HT1080 (cell line): ENCODE results near the gene POU3F4. TPM values are rescaled to one million over a fixed set of nuclear protein-coding genes. Genes with fewer than 3 reads are reported as not detected.

Experiments
- DNase-seq: peaks from one replicate; pipeline ENCODE4 v3.0.0-alpha.2; 2015; ENCODE audit warnings: low read depth
- polyA plus RNA-seq, 2 experiments: library from polyadenylated mRNA; depleted of rRNA; stranded (reverse); fragments of >200 nt; gene quantifications; 2 replicates each; pipeline ENCODE4 v1.2.3, GENCODE V29; 2015
- total RNA-seq: library from RNA; depleted of rRNA; stranded (reverse); fragments of >200 nt; shearing (Covaris generic); gene quantifications from 2 replicates; pipeline ENCODE4 v1.2.3, GENCODE V29; 2014; rRNA removed

The POU3F4 gene
- total RNA-seq, result not detected in 2 replicates
- not detected in 2 replicates for polyA plus RNA-seq (2015; cell fraction: cytosol; rRNA removed)
- polyA plus RNA-seq (2015; cell fraction: nucleus; rRNA removed), result not detected in 2 replicates

GRCh38 chrX:83508006-83508405 is at the start of gene POU3F4:
Gene POU3F4 (plus strand): TSS chrX:83508290. CDS start chrX:83508325, 35 bp downstream.
- DNase-seq, result no peak

GRCh38 chrX:83469551-83469950 is 38.5 kb upstream of the POU3F4 start:
- peak; percentile 1 for DNase-seq

- DNase-seq, result no peak
These were observed 12.2 kb upstream of the POU3F4 start for GRCh38 chrX:83495898-83496297.

- DNase-seq, result no peak
These were observed 7.1 kb upstream of the POU3F4 start for GRCh38 chrX:83501003-83501402.

- DNase-seq, result no peak
These were observed 6.6 kb upstream of the POU3F4 start for GRCh38 chrX:83501530-83501929.

- DNase-seq, result no peak
These were observed 3.2 kb upstream of the POU3F4 start for GRCh38 chrX:83504721-83505479.

GRCh38 chrX:83508526-83509253 is 600 bp downstream of the POU3F4 start:
- no peak for DNase-seq

- no peak for DNase-seq
These were observed 1.2 kb downstream of the POU3F4 start for GRCh38 chrX:83509254-83509801.

GRCh38 chrX:83510510-83511062 is 2.5 kb downstream of the POU3F4 start:
- DNase-seq, result no peak

- no peak for DNase-seq
These were observed 3.1 kb downstream of the POU3F4 start for GRCh38 chrX:83511208-83511607.

GRCh38 chrX:83512111-83512510 is 4.0 kb downstream of the POU3F4 start:
- DNase-seq, result no peak

GRCh38 chrX:83516597-83516996 is 8.5 kb downstream of the POU3F4 start:
- DNase-seq, result no peak

- DNase-seq, result no peak
These were observed 13.8 kb downstream of the POU3F4 start for GRCh38 chrX:83521905-83522304.

- no peak for DNase-seq
These were observed 21.9 kb downstream of the POU3F4 start for GRCh38 chrX:83529950-83530349.

- DNase-seq, result no peak
These were observed 27.5 kb downstream of the POU3F4 start for GRCh38 chrX:83535417-83536196.
